CD14-positive monocyte (primary cell): Measurements from ENCODE around the gene PITPNB. TPM values are rescaled to one million over a fixed set of nuclear protein-coding genes. Genes with fewer than 3 reads are reported as not detected.

Source experiments
- DNase-seq, 3 donors: peaks; one replicate each; pipeline ENCODE4 v3.0.0-alpha.2; 2011 to 2022
- H2AFZ ChIP-seq: 2 replicates; pipeline ENCODE4 v1.6.0; 2012; ENCODE audit warnings: mild to moderate bottlenecking, low read depth, low read length, inconsistent platforms; ENCODE audit not compliant: insufficient read depth, poor library complexity, severe bottlenecking
- H3K27ac ChIP-seq, 2 donors: 1 replicate in 1 of 2; 2 replicates in 1 of 2; pipeline ENCODE4 v1.5.1; 2012 to 2013; ENCODE audit warnings: low read length in 2 of 2, control low read depth in 1 of 2, inconsistent platforms in 1 of 2, low read depth in 1 of 2, mild to moderate bottlenecking in 1 of 2
- H3K27me3 ChIP-seq, 2 donors: one replicate each; pipeline versions ENCODE4 v1.6.0 to v1.6.1; 2011 to 2013; ENCODE audit warnings: low read length in 2 of 2; ENCODE audit not compliant: control insufficient read depth in 2 of 2, insufficient read depth in 2 of 2
- H3K36me3 ChIP-seq, 2 donors: replicated peaks in 1 of 2; 1 replicate in 1 of 2; 2 replicates in 1 of 2; pipeline versions ENCODE4 v1.5.1 to v1.6.1; 2012 to 2013; ENCODE audit warnings: low read length in 2 of 2, control low read depth in 1 of 2, inconsistent platforms in 1 of 2, mild to moderate bottlenecking in 1 of 2; ENCODE audit not compliant: insufficient read depth in 2 of 2, control insufficient read depth in 1 of 2
- H3K4me1 ChIP-seq, 2 donors: 1 replicate in 1 of 2; 2 replicates in 1 of 2; pipeline versions ENCODE4 v1.5.1 to v1.6.1; 2012 to 2013; ENCODE audit warnings: low read length in 2 of 2, control low read depth in 1 of 2, inconsistent platforms in 1 of 2, mild to moderate bottlenecking in 1 of 2, moderate library complexity in 1 of 2; ENCODE audit not compliant: insufficient read depth in 2 of 2, control insufficient read depth in 1 of 2
- H3K4me2 ChIP-seq: replicated peaks from 2 replicates; pipeline ENCODE3; 2012; ENCODE audit warnings: low read length, moderate library complexity, mild to moderate bottlenecking; ENCODE audit not compliant: poor library complexity, severe bottlenecking; ENCODE audit errors: extremely low read depth
- H3K4me3 ChIP-seq, 3 experiments: fragments of 200-600 bp in 1 of 3; sonication (generic) in 1 of 3; replicated peaks in 1 of 3; 1 replicate in 2 of 3; 2 replicates in 1 of 3; pipeline ENCODE4 v1.5.1; 2011 to 2013; ENCODE audit warnings: low read length in 3 of 3, mild to moderate bottlenecking in 3 of 3, control low read depth in 2 of 3, low read depth in 2 of 3, inconsistent platforms in 1 of 3, moderate library complexity in 1 of 3
- H3K79me2 ChIP-seq: 2 replicates; pipeline ENCODE4 v1.6.0; 2012; ENCODE audit warnings: mild to moderate bottlenecking, control low read depth, inconsistent platforms, low read length, moderate library complexity; ENCODE audit not compliant: insufficient read depth
- H3K9ac ChIP-seq: 2 replicates; pipeline ENCODE4 v1.6.0; 2017; ENCODE audit warnings: low read length, mild to moderate bottlenecking; ENCODE audit not compliant: insufficient read depth, poor library complexity, severe bottlenecking
- H3K9me3 ChIP-seq, 2 donors: replicated peaks in 1 of 2; 1 replicate in 1 of 2; 2 replicates in 1 of 2; pipeline versions ENCODE4 v1.5.1 to v1.6.1; 2012 to 2013; ENCODE audit warnings: low read length in 2 of 2, control low read depth in 1 of 2; ENCODE audit not compliant: control insufficient read depth in 1 of 2, insufficient read depth in 1 of 2
- H4K20me1 ChIP-seq: 2 replicates; pipeline ENCODE4 v1.6.0; 2012; ENCODE audit warnings: mild to moderate bottlenecking, low read length, control low read depth, moderate library complexity; ENCODE audit not compliant: insufficient read depth
- H3K27ac Mint-ChIP-seq, 7 donors: one replicate each; pipeline ENCODE4 v1.8.0; 2020; ENCODE audit warnings: mild to moderate bottlenecking in 7 of 7, mixed read lengths in 7 of 7, moderate library complexity in 6 of 7, inconsistent platforms in 2 of 7
- H3K27me3 Mint-ChIP-seq, 3 donors: one replicate each; pipeline ENCODE4 v1.8.0; 2021 to 2022; ENCODE audit warnings: low read depth in 3 of 3, mild to moderate bottlenecking in 3 of 3, mixed read lengths in 3 of 3, moderate library complexity in 3 of 3, inconsistent platforms in 1 of 3
- H3K36me3 Mint-ChIP-seq, 2 donors: one replicate each; pipeline ENCODE4 v1.8.0; 2020; ENCODE audit warnings: mixed read lengths in 2 of 2, inconsistent platforms in 1 of 2, mild to moderate bottlenecking in 1 of 2
- H3K4me1 Mint-ChIP-seq: one replicate; pipeline ENCODE4 v1.8.0; 2020; ENCODE audit warnings: mild to moderate bottlenecking, mixed read lengths
- H3K4me3 Mint-ChIP-seq, 2 donors: one replicate each; pipeline ENCODE4 v1.8.0; 2020; ENCODE audit warnings: mild to moderate bottlenecking in 2 of 2, mixed read lengths in 2 of 2, moderate library complexity in 1 of 2
- H3K9me3 Mint-ChIP-seq, 7 donors: one replicate each; pipeline ENCODE4 v1.8.0; 2020 to 2022; ENCODE audit warnings: mixed read lengths in 7 of 7, mild to moderate bottlenecking in 6 of 7, moderate library complexity in 6 of 7, inconsistent platforms in 2 of 7
- CTCF ChIP-seq: fragments of 200-600 bp; IDR thresholded peaks from one replicate; pipeline ENCODE4 v1.8.0; 2022; ENCODE audit warnings: antibody characterized with exemption, mild to moderate bottlenecking
- WGBS: methylation state at CpG from one replicate; pipeline ENCODE4 v1.1.5; 2013; ENCODE audit warnings: missing lambda C conversion rate; ENCODE audit not compliant: insufficient coverage; 5-methylcytosine and 5-hydroxymethylcytosine counted together
- intact Hi-C, 2 donors: fragments of 100-400 bp; cut with micrococcal nuclease; formaldehyde crosslinking; loops; one replicate each; pipeline versions ENCODE4 v1.15.0 to v1.15.1; 2023
- polyA plus RNA-seq, 3 donors: library from polyadenylated mRNA; depleted of rRNA in 1 of 3; unstranded in 2 of 3; stranded (reverse) in 1 of 3; fragments of 300-500 nt in 2 of 3; fragments of >200 nt in 1 of 3; fragmentation: Illumina TruSeq in 2 of 3; gene quantifications; 1 replicate in 2 of 3; 2 replicates in 1 of 3; pipeline ENCODE4 v1.2.3, GENCODE V29; 2012 to 2021

PITPNB gene
- polyA plus RNA-seq, 3 donors = 19.2 to 29.1 (median 25.2) TPM

GRCh38 chr22:27842669-27843431 is 76.2 kb downstream of the PITPNB start:
- no peaks in the 10 kb centered on the region for H3K4me1 Mint-ChIP-seq
- 98% methylated on average over 12 of the region's 15 CpGs for WGBS
- H2AFZ ChIP-seq = no peak overlapping the region
- peaks cover 15 to 29% of the 10 kb centered on the region in 2 donors for H3K36me3 Mint-ChIP-seq
- no peak overlapping the region for H3K9ac ChIP-seq
- H3K27me3 ChIP-seq = no peaks in the 10 kb centered on the region
- intact Hi-C loops = no loop called here
- H4K20me1 ChIP-seq = no peaks in the 10 kb centered on the region
- no peaks in the 10 kb centered on the region for H3K4me1 ChIP-seq
- peaks cover 0 to 6% (median 2%) of the 10 kb centered on the region in 7 donors for H3K9me3 Mint-ChIP-seq
- H3K27me3 Mint-ChIP-seq = peaks cover 0 to 2% (median 2%) of the 10 kb centered on the region in 3 donors
- no peak overlapping the region for H3K4me3 ChIP-seq
- no peak for TF ChIP-seq CTCF
- no peak overlapping the region for H3K4me3 Mint-ChIP-seq
- H3K27ac ChIP-seq = no peak overlapping the region
- H3K4me2 ChIP-seq = no peak overlapping the region
- peaks cover 0 to 2% of the 10 kb centered on the region in 2 donors for H3K9me3 ChIP-seq
- H3K79me2 ChIP-seq = no peaks in the 10 kb centered on the region
- H3K27ac Mint-ChIP-seq = peak overlapping the region in 1 of 7 donors; percentile 34
- no peak for DNase-seq
- peaks cover 0 to 22% of the 10 kb centered on the region in 2 donors for H3K36me3 ChIP-seq

GRCh38 chr22:27842201-27842600 is 76.9 kb downstream of the PITPNB start:
- TF ChIP-seq CTCF = no peak
- Mint-ChIP-seq H3K4me3 (no peak overlapping the region), H3K36me3 (peaks cover 11 to 25% of the 10 kb centered on the region in 2 donors), H3K27me3 (peaks cover 0 to 2% (median 2%) of the 10 kb centered on the region in 3 donors), H3K4me1 (no peaks in the 10 kb centered on the region), H3K9me3 (peaks cover 2 to 6% (median 3%) of the 10 kb centered on the region in 7 donors), H3K27ac (no peak overlapping the region)
- Histone ChIP-seq H2AFZ (no peak overlapping the region), H3K9me3 (peaks cover 0 to 3% of the 10 kb centered on the region in 2 donors), H3K27me3 (no peaks in the 10 kb centered on the region), H3K4me3 (no peak overlapping the region), H3K4me1 (no peaks in the 10 kb centered on the region), H3K4me2 (no peak overlapping the region), H3K79me2 (no peaks in the 10 kb centered on the region), H4K20me1 (no peaks in the 10 kb centered on the region), H3K9ac (no peak overlapping the region), H3K36me3 (peaks cover 0 to 17% of the 10 kb centered on the region in 2 donors), H3K27ac (no peak overlapping the region)
- no peak for DNase-seq
- intact Hi-C loops = no loop called here
- WGBS = 92% methylated on average over 1 of the region's 1 CpG
